Hematopoietic multipotent progenitor cell treated with erythropoietin and hydrocortisone succinate and interleukin-3 and kit ligand, for 15 days (in vitro differentiated cells): ENCODE measurements around the gene CDHR3.
A peak's percentile ranks its signal among the peaks of the same experiment; 100 is the strongest.

Experiments used
- DNase-seq: peaks from one replicate; pipeline ENCODE4 v3.0.0-alpha.2; 2015; ENCODE audit warnings: low spot score

CDHR3 gene

DNA sequence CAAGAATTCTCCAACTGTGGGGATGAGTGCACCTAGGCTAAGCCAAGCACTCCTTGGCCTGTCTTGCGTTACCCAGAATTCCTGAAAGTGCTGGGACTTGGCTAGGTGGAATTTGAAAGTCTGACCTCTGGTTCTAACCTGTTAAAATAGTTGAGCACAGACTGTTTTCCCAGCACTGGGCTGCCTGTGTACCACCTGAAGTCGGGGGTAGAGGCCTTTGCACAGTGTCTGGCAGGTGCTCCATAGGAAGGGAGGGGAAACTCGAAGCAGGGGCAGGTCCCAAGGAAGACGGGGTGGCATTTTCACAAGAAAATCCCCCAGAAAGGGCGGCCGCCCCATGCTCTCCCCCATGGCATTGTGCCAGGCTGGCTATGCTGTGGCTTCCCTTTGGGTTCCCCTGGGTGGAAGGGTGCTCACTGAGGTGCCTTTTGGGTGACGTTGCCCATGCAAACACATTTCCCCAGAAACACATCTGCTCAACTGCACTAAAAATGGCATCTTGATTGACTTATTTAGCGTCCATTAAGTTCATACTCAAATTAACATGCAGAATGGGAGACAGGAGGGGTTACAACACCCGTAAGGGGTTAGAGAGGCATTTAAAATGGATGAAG is 86.2 kb downstream of the CDHR3 start:
- DNase-seq = no peak

DNA sequence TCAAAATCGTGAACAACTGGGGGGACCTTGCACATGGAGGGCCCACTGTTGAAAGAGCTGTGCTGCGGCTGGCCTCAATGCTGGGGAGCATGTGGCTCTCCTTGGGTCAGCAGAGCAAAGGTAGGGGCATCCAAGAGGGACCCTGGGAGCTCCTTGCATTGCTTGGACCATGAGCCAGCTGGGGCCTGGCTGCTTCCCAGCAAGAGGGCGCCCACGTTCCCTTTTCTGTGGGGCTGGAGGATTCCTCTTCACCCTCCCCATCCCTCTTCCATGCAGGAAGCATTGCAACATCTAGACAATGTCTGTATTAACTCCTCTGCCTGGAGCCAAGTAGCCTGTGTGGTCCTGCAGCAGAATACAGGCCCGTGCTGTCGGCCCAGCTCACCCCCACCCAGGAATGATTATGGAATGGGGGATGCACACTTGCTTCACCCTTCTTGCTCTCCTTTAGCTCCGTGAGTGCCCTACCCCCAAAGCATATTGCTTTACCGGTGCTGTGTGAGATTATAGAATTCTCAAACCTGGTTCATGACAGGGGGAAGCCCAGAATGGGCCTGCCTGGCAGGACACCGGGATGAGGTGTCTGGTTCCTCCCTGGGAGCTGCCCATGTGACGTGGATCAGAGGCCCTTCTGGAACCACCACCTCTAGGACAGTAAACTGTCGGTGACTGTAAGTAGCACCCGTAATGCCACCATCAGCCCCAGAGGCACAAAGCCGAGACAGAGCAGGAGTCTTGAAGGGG is 87.1 kb downstream of the CDHR3 start:
- DNase-seq = no peak

DNA sequence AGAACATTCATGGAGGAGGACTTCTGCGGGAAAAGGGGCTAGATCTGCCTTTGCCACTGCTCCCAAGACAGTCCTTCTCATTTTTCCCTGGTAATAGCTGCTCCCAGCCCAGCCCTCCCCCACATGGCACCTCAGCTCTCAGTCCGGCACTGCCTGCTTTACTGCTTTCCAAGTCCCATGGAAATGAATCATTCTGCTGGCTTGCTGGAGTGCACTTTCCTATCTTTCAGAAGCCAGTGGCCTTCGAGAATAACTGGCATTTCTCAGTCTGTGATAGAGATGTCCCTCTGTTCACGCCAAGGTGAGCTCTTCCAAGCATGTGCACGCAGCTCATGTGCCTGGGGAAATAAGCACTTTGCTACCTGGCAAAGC is 87.7 kb downstream of the CDHR3 start:
- no peak for DNase-seq

DNA sequence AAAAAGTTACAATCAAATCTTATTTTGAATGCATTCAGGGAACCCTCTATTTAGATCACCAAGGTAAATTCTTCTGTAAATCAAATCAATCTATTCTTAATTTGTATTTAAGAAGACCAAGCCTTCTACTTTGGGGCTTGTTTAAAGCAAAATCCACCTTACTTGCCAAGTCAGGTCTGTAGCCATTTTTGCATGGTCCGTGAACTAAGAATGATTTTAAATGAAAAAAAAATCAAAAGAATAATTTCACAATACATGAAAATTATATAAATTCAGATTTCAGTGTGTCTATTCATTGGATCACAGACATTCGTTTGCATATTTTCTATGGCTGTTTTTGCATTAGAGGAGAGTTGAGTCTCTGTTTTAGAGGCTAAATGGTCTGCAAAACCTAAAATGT is 89.6 kb downstream of the CDHR3 start:
- DNase-seq = no peak

DNA sequence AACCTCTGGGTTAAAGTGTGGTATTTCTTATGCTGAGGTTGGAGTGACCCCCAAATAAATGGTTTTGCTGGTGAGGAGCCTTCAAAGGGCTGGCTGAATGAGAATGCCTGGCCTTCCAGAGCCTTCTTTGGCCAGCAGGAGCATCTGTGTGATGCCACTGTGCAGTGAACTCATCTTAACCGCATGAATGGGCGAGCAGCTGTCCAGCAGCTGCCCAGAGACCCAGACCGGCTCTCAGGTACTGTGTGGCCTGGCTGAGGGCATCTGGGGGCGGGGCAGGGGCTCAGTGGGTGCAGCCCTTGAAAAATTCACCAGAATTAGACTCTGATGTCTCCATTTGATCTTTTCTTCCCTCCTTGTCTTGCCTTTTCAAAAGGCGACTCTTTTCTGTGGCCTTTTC is 90.0 kb downstream of the CDHR3 start:
- DNase-seq = no peak

DNA sequence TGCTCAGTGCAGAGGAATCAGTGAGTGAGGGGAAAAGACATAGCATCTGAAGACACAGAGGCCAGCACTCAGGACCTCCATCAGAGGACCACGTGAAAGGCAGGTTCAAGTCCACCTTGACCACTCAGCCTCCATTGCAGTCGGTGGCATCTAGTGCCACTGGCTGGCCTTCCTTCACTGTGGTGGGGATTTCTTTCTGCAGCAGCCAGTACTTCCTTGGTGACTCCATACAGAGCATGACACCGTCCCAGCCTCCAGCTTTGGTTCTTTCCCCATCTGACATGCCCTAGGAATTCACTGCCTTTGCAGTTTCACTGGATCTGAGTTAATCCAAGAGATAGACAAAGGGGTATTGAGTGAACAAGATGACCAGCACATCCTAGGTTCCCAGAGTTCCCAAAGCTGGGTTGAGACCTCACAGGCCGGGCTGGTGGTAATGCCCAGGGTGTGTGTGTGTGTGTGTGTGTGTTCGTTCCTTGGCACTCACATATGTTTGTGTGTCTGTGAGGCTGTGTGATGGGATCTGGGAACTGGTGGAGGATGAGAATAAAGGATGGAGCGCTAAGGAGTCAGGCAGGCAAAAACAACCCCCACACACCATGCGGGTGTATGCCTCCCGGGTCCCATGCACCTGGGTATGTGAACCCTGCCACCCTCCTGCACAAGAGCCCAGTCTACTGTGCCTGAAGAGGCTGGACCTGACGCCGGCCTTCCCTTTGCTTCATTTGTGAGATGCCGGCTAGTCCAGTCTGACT is 91.3 kb downstream of the CDHR3 start:
- no peak for DNase-seq

DNA sequence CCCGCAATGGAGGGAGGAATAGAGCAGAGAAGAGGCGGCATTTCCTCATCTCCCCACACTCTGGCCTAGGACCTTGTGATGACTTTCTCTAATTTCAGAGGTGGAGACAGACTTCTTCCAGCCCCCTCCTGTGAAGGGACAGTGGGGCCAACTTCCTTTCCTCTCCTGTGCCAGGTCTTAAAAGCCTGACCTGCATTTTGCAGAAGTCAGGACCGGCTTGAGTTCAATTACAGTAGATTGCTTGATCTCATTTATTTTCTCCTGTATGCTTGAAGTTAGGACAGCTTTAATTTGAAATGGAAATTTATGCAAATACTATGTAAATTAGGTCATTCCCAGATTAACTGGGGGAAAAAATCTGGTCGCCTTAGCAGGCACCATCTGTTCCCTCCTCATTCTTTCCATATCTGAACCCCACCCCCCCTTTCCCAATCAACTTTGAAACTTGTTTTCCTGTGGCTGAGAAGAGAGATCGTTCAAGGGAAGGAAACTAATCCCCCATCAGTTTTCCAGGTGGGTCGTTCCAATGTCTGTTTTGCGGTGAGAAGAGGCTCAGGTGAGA is 92.0 kb downstream of the CDHR3 start:
- DNase-seq = no peak

DNA sequence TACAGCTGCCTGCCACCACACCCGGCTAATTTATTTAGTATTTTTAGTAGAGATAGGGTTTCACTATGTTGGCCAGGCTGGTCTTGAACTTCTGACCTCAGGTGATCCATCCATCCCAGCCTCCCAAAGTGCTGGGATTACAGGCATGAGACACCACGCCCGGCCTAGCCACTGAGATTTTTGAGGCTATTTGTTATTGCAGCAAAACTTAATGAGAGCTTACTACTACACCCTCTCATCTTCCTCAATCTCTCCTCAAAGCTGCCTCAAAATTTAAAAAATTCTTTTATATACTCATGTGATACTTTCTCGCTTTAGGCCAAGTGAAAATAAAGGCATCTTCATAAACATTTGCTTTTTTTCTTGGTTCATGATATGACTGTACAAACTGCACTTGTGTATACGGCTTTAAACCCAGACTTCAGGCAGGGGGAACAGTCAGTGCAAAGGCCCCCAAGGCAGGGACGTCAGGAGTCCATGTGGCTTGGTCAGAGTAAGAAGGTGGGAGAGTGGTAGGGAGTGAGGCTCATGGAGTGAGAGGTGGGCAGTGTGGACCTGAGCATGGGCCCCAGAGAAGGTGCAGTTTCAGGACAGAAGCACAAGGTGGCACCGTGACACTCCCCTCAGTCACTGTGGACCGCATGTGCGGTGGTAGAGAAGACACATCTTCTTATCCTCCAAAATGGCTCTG is 93.6 kb downstream of the CDHR3 start:
- peak; percentile 31 for DNase-seq

DNA sequence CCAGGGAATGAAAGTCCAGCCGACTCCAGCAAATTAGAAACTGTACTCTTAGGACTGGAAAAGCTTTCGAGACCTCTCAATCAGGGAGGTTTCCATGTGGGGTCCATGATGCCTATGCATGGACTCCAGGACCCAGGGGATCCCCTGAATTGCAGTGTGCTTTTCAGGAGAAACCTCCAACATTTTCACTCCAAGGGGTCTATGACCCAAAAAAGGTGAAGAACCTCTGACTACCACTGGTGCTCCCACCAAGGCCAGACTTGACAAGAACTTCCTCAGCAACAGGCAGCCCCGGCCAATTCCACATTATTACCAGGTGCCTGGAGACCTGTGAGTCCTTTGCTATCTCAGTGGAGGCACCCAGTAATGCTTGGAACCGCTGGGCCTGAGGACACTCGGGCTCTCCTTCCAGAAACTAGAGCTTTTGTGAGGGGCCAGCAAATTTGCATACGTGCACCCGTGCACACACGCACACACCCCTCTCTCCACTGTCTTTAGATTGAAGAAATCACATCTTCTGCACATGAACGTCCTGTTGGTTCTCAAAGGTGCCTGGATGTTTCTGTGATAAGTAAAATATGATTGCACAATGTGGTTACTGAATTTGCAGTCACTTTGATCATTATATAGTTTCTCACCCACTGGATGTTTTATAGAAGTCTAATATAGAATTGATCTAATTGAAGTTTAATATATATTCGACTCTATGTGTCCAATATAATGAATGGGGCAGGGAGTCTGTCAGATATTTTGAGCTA is 94.3 kb downstream of the CDHR3 start:
- no peak for DNase-seq

DNA sequence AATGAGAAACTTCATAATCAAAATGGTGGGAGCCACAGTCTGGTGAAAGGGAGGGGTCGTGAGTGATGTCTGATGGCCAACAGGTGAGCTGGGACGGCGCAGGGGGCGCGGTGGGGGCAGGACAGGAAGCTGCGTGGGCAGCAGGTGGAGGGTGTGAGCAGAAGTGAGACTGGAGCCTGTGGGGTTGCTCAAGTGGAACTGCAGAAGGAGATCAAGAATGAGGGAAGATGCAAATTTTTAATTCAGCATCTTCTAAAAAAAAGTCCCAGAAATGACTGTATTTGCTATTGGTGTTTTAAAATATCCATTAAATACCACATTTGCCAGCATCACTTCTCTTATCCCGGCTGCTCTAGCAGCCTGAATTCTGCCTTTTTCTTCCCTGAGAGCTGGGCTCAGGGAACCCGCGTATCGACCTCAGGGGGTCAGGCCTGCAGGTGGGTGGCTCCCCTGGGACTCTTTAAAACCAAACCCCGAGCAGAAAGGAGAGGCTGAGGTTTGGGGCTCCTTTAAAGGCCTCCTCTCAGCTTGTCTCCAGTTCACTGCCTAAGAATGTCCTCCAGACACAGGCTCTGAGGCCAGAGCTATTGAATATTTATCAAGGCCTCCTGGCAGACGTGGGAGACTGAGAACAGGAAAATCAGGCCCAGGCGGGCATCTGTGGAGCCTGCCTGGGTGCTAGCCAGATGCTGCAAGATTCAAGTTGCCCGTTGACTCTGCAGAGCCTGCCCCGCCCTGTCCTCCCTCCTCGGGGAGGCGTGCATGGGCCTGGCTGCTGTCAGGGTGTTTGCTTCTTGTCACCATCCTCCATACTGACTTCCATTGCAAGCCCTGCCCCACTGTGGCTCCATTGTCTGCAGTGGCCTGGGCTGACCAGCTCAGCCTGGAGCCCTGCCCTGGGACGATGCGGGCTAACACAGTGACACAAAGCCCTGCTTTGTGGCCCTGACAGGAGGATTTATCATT is 95.2 kb downstream of the CDHR3 start:
- no peak for DNase-seq

DNA sequence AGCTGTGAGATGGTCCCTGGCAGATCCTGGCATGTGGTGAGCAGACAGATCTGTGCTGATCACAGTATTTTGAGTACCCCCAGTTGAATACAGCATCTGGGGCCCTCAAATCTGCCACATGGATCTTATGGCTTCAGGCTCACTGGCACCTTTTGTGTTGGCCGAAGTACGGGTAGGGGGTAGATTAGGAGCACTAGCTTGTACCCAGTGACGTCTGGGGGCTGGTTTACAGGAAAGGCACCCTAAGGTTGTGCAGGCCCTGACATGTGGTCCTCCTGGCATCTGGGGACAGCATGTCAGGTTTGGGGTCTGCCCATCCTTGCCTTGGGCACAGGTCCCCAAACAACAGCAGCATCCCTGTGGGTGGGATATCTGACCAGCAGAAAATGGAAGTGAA is 95.9 kb downstream of the CDHR3 start:
- DNase-seq = no peak

DNA sequence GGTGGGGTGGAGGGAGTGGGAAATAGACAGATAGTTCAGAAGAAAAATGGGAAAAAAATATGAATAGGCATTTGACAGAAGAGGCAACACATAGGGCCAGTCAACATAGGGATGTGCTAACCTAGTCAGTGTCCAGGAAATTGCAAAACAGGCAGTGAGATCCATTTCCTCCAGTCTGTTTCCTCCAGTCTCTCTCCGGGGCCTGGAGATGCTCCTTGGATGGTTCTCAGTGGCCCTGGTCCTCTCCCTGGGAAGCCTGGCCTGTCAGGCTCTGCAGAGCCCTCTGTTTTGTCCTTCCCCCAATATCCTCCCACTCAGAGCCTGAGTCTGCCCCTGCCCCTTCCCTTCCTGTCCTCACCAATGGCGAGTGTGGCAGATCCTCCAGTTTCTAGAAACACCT is 96.5 kb downstream of the CDHR3 start:
- DNase-seq = no peak

DNA sequence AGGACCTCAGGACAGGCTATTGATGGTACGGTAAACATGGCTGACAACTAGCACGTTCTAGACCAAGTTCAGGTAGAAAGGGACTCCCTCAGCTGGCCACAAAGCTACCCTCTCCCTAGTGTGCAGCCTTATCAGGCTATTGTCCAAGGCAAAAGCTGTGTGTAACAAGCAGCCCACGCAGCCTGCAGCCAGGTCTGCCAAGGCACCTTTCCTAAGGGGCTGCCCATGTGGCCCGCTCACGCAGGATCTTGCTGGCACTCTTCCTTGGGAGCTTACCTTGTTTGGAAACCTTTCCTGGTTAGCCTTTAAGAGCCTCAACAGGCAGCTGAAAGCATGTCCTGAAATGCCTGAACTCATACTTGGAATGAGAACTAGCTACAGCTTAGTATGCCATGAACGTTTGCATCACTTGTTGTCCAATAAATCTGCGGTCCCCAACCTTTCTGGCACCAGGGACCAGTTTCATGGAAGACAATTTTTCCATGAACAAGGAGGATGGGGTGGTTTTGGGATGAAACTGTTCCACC is 97.4 kb downstream of the CDHR3 start:
- no peak for DNase-seq

DNA sequence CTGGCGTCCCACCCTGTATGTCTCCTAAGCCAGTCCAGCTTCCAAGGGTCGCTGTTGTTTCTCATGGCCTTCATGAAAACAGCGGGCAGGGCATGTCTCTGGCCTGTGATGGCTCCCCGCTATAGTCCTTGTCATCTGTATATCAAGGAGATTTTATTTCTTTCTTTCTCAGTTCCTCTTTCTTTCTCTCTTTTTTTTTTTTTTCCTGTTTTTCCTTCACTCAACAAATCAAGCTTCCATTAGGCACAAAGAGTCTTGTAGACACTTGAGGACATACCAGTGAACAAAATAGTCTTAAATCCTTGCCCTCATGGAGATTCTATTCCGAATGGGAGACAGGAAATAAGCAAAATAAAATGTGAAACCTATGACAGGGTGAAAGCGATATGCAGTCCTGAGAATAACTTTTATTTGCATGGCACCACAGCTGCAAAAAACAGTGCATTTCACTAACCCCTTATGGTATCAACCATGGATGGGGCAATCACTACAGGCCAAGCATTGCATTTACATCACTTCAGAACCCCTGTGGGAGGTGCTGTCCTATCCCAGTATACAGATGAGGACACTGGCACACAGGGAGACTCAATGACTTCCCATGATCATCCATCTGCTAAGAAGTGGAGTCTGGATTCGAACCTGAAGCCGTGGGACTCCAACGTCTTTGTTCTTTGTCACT is 98.4 kb downstream of the CDHR3 start:
- no peak for DNase-seq

DNA sequence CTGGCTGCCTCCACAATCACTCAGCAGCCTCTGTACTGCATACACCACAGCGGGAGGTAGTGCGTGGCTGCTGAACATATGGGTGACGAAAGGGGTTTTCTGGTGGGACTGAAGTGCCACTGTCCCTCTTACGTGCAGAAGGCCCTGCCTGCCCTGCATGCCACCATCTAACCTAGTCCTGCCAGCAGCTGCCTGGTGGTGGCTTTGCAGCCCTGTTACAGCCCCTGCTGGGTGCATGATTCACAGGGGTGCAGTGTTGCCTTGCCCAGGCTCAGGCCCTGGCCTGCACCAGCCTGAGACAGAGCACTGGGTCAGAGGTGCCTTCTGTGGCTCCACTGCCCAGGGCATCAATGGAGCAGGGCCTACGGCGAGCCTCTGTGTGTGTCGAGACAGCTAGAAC is 98.9 kb downstream of the CDHR3 start:
- no peak for DNase-seq

DNA sequence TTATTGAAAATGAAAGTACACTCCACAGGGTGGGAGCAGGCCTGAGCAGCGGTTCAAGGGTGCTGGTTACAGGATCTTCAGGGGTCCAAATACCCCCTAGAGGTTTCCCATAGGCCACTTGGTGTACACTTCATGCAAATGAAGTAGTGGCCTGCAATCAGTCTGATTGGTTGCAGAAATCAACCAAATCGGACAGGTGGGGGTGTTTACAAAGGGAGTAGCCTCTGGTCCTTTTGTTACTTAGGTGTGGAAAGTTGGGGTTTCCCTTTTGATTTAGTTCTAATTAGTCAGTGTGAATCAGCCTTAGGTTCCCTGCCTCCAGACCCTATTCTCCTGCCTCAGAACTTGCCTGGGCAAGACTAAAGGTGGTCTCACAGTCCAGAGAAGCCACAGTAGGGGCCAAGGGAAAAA is 99.5 kb downstream of the CDHR3 start:
- DNase-seq = no peak

DNA sequence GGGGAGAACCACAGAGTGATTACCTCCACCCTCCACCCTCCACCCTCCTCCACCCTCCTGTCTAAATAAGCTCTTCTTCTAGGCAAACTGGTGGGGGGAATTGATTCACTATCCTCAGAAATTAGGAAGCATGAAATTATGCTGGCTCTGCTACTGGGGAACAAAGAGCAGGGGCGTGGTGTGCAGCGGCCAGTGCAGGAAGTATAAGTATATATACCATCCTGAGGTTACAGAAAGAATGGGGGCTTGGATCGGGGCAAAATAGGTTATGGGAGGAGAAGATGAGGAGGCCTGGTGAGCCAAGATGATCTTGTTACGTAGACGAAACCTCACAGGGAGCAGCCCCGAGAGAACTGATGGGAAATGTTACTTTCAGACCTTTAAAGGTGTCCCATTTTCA is 100.0 kb downstream of the CDHR3 start:
- no peak for DNase-seq

DNA sequence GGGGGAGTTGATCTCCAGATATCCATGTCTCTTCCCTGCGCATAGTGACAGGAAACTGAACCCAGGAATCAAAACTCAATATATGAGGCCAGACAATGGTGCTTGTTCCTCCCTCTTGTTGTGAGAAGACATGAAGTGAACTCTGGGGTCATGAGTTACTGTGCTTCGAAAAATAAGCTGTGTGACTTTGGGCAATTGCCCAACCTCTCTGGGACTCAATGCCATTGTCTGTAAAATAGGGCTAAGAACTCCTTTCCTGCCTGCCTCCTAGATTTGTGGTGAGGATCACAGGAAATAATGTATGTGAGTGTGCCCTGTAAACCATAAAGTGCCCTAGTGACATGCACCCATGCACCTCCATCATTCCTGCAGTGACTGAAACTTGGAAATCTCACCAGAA is 100.6 kb downstream of the CDHR3 start:
- no peak for DNase-seq

DNA sequence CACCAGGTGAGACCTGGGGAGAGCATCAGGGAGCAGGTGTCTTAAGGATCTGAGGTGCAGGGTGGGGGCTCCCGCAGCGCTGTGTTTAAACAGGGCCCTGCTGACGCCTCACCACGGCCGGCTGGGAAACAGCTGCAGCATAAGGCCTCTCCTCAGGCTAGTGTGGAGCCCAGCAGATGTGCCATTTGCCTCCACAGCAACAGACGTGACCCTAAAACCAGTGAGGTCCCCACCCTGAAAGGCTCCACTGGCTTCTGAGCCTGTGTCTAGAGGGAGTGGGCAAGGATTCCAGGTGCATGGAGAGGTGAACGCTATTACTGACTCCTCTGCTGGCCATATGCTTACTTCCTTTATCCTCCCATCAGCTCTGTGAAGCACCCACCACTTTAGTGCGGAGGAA is 101.3 kb downstream of the CDHR3 start:
- no peak for DNase-seq
